ENCODE results near the gene RFX1. TPM values are rescaled to one million over a fixed set of nuclear protein-coding genes. Genes with fewer than 3 reads are reported as not detected.

RFX1 gene
- total RNA-seq, 2 experiments from 2014 or later = 4.4 to 17.4 TPM

DNA sequence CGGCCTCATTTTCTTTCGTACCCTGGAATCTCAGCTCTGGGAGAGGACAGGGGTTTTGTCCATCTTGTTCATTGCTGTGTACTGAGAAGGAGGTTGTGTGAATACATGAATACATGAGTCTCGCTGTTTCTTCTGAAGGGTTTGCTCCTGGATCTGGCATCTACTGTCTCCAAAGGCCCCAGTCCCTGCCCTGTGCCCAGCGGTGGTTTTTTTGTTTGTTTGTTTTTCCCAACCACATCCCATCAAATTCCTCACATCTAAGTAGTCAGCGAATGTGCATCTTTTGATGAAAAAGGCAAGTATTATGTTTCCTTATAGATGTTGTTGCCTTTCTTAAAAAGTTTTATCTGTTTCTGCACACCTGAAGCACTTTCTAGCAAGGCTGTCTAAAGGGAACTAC is 41.3 kb downstream of the RFX1 start:
- peaks cover 70% of the 10 kb centered on the region for H3K36me3 ChIP-seq (ENCODE audit: insufficient read depth, low read length)
- DNase-seq (ENCODE audit: low spot score) = no peak
- BruUV-seq (replicated peaks) = no TSS peak
- no peak overlapping the region for H3K4me2 ChIP-seq (ENCODE audit: low read length)
- no peak overlapping the region for H3K4me3 ChIP-seq (ENCODE audit: low read depth, low read length, poor library complexity, severe bottlenecking)
- no peak overlapping the region for H3K27ac ChIP-seq (ENCODE audit: low read depth, low read length, poor library complexity, severe bottlenecking)
- no peak overlapping the region for H2AFZ ChIP-seq (ENCODE audit: low read length)
- H3K79me2 ChIP-seq (ENCODE audit: insufficient read depth, low read depth, low read length) = no peaks in the 10 kb centered on the region
- H3K4me1 ChIP-seq (ENCODE audit: insufficient read depth, low read length, poor library complexity, severe bottlenecking) = no peaks in the 10 kb centered on the region
- intact Hi-C loops (cut with micrococcal nuclease; ENCODE audit: unreplicated experiment) = no loop called here
- ChIA-PET CTCF (ENCODE audit: unreplicated experiment) (no interaction called here), POLR2A (no interaction called here)
- H4K20me1 ChIP-seq (ENCODE audit: insufficient read depth, low read length) = no peaks in the 10 kb centered on the region; the same call in 1 of the 2 replicates
- TF ChIP-seq CTCF (conservative IDR thresholded peaks at IDR 0.05; ENCODE audit: low read length) = no peak
- TF ChIP-seq EZH2phosphoT487 (IDR thresholded peaks at IDR 0.05; ENCODE audit: borderline replicate concordance, low read depth, low read length) = no peak
- no peaks in the 10 kb centered on the region for H3K9me3 ChIP-seq (ENCODE audit: low read length)
- no peaks in the 10 kb centered on the region for H3K9me2 ChIP-seq (ENCODE audit: insufficient read depth, low read length)

DNA sequence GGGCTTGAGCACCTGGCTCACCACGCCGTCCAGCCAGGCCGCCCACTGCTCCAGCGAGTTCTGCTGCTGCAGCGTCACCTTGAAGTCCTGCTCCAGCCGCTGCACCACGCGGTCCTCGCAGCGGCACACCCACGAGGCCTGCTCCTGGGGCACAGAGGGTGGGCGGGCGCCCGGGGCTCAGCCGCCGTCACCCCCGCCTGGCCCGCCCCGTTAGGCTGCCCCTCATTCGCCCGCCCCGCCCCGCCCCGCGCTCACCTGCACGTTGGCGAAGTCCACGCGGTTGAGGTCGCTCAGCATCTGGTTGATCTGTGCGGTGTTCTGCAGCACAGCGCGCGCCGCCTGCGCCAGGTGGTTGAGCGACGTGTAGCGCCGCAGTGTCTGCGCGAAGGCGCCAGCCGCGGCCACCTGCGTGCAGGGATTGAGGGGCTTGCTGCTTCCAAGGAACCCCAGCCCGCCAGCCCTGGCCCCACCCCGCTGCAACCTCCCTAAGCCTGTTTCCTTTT is 42.5 kb downstream of the RFX1 start:
- TF ChIP-seq EZH2phosphoT487 (IDR thresholded peaks at IDR 0.05; ENCODE audit: borderline replicate concordance, low read depth, low read length) = no peak
- no peak for TF ChIP-seq CTCF (conservative IDR thresholded peaks at IDR 0.05; ENCODE audit: low read length)
- ChIA-PET CTCF (ENCODE audit: unreplicated experiment) (no interaction called here), POLR2A (no interaction called here)
- H4K20me1 ChIP-seq (ENCODE audit: insufficient read depth, low read length) = no peaks in the 10 kb centered on the region; the same call in 1 of the 2 replicates
- BruUV-seq (replicated peaks) = no TSS peak
- no peaks in the 10 kb centered on the region for H3K79me2 ChIP-seq (ENCODE audit: insufficient read depth, low read depth, low read length)
- DNase-seq (ENCODE audit: low spot score) = no peak
- no peak overlapping the region for H2AFZ ChIP-seq (ENCODE audit: low read length)
- no peak overlapping the region for H3K4me3 ChIP-seq (ENCODE audit: low read depth, low read length, poor library complexity, severe bottlenecking)
- no peak overlapping the region for H3K4me2 ChIP-seq (ENCODE audit: low read length)
- no peaks in the 10 kb centered on the region for H3K4me1 ChIP-seq (ENCODE audit: insufficient read depth, low read length, poor library complexity, severe bottlenecking)
- no peaks in the 10 kb centered on the region for H3K9me3 ChIP-seq (ENCODE audit: low read length)
- no peaks in the 10 kb centered on the region for H3K9me2 ChIP-seq (ENCODE audit: insufficient read depth, low read length)
- peaks cover 69% of the 10 kb centered on the region for H3K36me3 ChIP-seq (ENCODE audit: insufficient read depth, low read length)
- no peak overlapping the region for H3K27ac ChIP-seq (ENCODE audit: low read depth, low read length, poor library complexity, severe bottlenecking)
- intact Hi-C loops (cut with micrococcal nuclease; ENCODE audit: unreplicated experiment) = no loop called here

DNA sequence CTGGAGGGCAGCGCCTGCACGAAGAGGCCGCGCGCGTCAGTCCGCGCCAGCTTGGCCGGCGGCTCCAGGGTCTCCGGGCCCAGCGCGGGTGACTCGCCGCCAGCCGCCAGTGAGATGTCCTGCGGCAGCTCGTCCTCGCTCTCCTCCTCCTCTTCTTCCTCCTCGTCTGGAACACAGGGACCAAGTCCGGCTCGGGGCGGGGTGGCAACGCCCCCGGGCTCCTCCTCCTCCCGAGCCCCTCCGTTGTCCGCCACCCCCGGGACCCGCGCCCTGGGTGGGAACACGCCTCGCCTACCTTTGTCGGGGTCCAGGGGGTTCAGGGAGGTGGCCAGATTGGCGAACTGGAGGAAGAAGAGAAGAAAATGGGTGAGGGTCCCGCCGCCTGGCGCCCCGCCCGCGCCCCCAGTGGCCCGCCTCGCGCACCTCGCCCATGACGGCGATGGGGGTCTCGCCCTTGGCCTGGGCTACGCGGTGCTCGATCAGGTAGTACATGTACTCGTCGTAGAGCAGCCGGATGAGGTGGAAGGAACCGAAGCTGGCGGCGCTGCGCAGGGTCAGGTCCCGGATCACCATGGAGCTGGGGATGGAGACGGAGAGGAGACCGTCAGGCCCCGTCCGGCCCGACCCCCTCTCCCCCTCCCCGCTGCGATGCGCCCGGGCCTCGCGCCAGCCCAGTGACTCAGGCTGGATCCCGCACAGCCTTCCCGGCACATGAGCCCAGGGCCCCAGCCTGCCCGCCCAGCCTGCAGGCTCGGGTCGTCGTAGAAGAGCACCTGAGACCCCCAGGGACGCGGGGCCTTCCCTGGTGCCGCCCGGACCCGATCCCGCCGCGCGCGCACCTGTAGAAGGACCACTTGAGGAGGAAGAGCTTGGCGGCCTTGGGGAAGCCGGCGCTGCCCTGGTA is 43.2 kb downstream of the RFX1 start:
- H3K36me3 ChIP-seq (ENCODE audit: insufficient read depth, low read length) = peaks cover 66% of the 10 kb centered on the region
- H3K79me2 ChIP-seq (ENCODE audit: insufficient read depth, low read depth, low read length) = no peaks in the 10 kb centered on the region
- intact Hi-C loops (cut with micrococcal nuclease; ENCODE audit: unreplicated experiment) = no loop called here
- H3K4me3 ChIP-seq (ENCODE audit: low read depth, low read length, poor library complexity, severe bottlenecking) = no peak overlapping the region
- no peak overlapping the region for H2AFZ ChIP-seq (ENCODE audit: low read length)
- BruUV-seq (replicated peaks) = no TSS peak
- no peaks in the 10 kb centered on the region for H3K9me3 ChIP-seq (ENCODE audit: low read length)
- H3K4me2 ChIP-seq (ENCODE audit: low read length) = no peak overlapping the region
- H3K9me2 ChIP-seq (ENCODE audit: insufficient read depth, low read length) = no peaks in the 10 kb centered on the region
- CTCF ChIA-PET (ENCODE audit: unreplicated experiment) = no interaction called here
- no peaks in the 10 kb centered on the region for H3K4me1 ChIP-seq (ENCODE audit: insufficient read depth, low read length, poor library complexity, severe bottlenecking)
- H3K27ac ChIP-seq (ENCODE audit: low read depth, low read length, poor library complexity, severe bottlenecking) = no peak overlapping the region
- H4K20me1 ChIP-seq (ENCODE audit: insufficient read depth, low read length) = no peaks in the 10 kb centered on the region; the same call in 1 of the 2 replicates
- DNase-seq (ENCODE audit: low spot score) = no peak
- POLR2A ChIA-PET = no interaction called here
- TF ChIP-seq EZH2phosphoT487 (IDR thresholded peaks at IDR 0.05; ENCODE audit: borderline replicate concordance, low read depth, low read length) (no peak), CTCF (conservative IDR thresholded peaks at IDR 0.05; ENCODE audit: low read length) (no peak)

Data from OCI-LY7 (cell line).